GM13977 (cell line): ENCODE results near the gene XAGE3.

ENCODE experiments used
- DNase-seq: peaks from one replicate; pipeline ENCODE4 v3.0.0; 2012; ENCODE audit warnings: low spot score
- in situ Hi-C: fragments of 300-500 bp; cut with MboI; formaldehyde crosslinking; loops from one replicate; pipeline ENCODE4 v1.12.0; 2022; ENCODE audit warnings: low sequenced_read_pairs, low pct_unique_long_range_greater_than_20kb, mixed read lengths, inconsistent platforms; ENCODE audit not compliant: unreplicated experiment
- TF ChIP-seq, protein P1 (sequence below): IDR thresholded peaks from 2 replicates; pipeline ENCODE4 v1.5.1; 2012; ENCODE audit warnings: mild to moderate bottlenecking, control low read depth; ENCODE audit not compliant: insufficient read depth; ENCODE audit errors: extremely low read depth, missing control alignments

Gene XAGE3

DNA sequence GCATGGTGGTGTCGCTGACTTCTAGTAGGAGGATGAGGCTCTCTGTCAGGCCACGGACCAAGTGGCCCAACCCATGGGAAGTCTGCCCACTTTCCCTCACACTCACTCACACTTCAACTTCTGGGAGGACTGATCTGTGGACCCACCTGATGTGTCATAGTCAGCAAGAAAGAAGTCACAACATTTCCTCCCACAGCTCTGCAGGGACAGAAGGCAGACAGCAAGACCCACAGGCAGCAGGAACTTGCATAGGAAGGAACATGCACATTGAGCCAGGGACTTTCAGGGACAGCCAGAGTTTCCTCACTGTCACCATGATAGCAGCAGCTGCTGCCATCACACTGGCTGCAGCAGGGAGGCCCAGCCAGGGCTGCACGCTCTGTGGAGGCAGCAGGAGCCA lies 37.3 kb downstream of the XAGE3 start:
- no peak for DNase-seq
- TF ChIP-seq, protein P1, sequence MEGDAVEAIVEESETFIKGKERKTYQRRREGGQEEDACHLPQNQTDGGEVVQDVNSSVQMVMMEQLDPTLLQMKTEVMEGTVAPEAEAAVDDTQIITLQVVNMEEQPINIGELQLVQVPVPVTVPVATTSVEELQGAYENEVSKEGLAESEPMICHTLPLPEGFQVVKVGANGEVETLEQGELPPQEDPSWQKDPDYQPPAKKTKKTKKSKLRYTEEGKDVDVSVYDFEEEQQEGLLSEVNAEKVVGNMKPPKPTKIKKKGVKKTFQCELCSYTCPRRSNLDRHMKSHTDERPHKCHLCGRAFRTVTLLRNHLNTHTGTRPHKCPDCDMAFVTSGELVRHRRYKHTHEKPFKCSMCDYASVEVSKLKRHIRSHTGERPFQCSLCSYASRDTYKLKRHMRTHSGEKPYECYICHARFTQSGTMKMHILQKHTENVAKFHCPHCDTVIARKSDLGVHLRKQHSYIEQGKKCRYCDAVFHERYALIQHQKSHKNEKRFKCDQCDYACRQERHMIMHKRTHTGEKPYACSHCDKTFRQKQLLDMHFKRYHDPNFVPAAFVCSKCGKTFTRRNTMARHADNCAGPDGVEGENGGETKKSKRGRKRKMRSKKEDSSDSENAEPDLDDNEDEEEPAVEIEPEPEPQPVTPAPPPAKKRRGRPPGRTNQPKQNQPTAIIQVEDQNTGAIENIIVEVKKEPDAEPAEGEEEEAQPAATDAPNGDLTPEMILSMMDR: no peak
- in situ Hi-C loops: no loop called here

DNA sequence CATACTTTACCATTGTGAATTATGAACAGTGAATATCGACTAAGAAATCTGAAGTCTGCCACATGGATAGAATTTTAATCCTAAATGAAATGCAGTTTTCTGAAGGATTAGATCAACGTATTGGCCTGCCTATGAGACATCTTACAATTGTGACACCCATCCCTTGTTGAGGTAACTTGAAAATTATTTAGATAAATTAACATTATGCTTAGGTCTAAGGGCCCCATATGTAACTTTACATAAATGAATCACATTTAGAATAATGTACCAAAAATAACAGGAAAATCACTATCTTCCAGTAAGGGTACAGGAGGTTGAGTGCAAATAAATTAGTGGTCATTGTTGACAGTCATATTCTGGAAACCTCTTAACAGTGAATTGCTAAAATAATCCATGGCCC lies 43.3 kb downstream of the XAGE3 start:
- TF ChIP-seq, protein P1: no peak
- in situ Hi-C loops: no loop called here
- no peak for DNase-seq

DNA sequence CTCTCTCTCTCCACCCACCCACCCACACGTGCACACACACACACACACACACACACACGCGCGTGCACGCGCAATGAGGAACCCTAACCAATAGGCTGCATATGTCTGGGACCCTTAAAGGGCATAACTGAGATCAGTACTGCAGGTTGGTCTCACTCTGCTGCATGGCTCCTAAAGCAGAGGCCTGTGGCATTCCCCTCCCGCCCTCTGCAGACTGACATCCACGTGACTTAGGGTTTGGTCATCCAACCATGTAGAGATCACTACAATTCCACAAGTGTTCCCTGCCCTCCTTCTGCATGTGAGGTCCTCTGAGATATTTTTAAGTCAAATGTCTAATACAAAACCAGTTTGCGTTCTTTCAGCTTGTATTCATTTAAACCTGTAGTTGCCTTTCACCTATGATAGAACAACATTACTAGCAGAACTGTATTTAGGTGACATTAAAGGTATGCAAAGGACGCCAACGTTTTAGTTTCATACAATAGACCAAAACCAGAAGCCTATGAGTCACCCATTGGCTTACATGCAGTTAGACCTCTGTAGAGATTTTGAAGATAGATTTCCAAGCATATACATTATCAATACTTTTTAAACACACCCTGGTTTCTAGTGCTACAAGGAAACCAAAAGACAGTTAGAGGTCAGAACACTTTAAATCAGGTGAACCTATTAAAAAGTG lies 46.7 kb downstream of the XAGE3 start:
- TF ChIP-seq, protein P1: no peak
- DNase-seq: no peak
- in situ Hi-C loops: no loop called here

DNA sequence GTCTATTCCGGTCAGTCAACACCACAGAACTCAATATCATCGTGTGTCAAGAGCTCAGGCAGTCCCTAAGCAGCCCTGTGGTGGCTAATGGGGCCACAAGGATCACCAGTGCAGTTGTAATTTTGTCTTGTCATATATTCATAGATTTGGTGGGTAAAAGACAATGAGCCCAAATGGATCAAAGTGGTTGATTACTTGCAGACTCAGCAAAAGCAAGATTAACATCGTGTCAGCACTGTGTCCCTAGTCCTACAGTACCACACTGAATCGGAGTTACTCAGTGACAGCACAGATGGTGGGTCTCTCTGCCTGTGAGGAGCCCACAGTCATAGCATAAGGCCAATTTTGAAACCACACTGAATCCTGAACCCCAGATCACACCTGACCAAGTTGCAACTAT lies 48.1 kb downstream of the XAGE3 start:
- no peak for DNase-seq

More for the DNA sequence above, 48.1 kb downstream of the XAGE3 start:
- TF ChIP-seq, protein P1: no peak
- in situ Hi-C loops: no loop called here
